Rectal smooth muscle tissue (tissue), 1 donor: ENCODE results near the gene RASGRP4.
"Not testable (repeated sequence)": the region's sequence is repeated elsewhere in the genome, so short reads cannot be mapped to it uniquely, and the experiment has no call there.

Experiments used
- H3K27ac ChIP-seq: one replicate; pipeline ENCODE4 v1.7.0; 2013; ENCODE audit warnings: low read depth, low read length, inconsistent platforms
- H3K27me3 ChIP-seq: one replicate; pipeline ENCODE4 v1.7.0; 2013; ENCODE audit warnings: low read length; ENCODE audit not compliant: control insufficient read depth, insufficient read depth
- H3K36me3 ChIP-seq: one replicate; pipeline ENCODE4 v1.7.0; 2013; ENCODE audit warnings: low read length; ENCODE audit not compliant: control insufficient read depth, insufficient read depth
- H3K4me1 ChIP-seq: one replicate; pipeline ENCODE4 v1.7.0; 2013; ENCODE audit warnings: low read length; ENCODE audit not compliant: control insufficient read depth, insufficient read depth
- H3K4me3 ChIP-seq: one replicate; pipeline ENCODE4 v1.7.0; 2013; ENCODE audit warnings: low read length
- H3K9ac ChIP-seq: one replicate; pipeline ENCODE4 v1.7.0; 2013; ENCODE audit warnings: low read length

RASGRP4 gene

GRCh38 chr19:38370299-38370698, 55.7 kb downstream of the RASGRP4 start:
- peaks cover 2% of the 10 kb centered on the region for H3K4me1 ChIP-seq
- peaks cover 3% of the 10 kb centered on the region for H3K27me3 ChIP-seq
- H3K9ac ChIP-seq = no peak overlapping the region
- H3K36me3 ChIP-seq = no peaks in the 10 kb centered on the region
- no peak overlapping the region for H3K27ac ChIP-seq
- H3K4me3 ChIP-seq = no peak overlapping the region

GRCh38 chr19:38369584-38369983, 56.4 kb downstream of the RASGRP4 start:
- Histone ChIP-seq H3K9ac (no peak overlapping the region), H3K4me3 (no peak overlapping the region), H3K27me3 (peaks cover 3% of the 10 kb centered on the region), H3K27ac (no peak overlapping the region), H3K4me1 (no peaks in the 10 kb centered on the region), H3K36me3 (no peaks in the 10 kb centered on the region)

GRCh38 chr19:38367041-38367440, 59.0 kb downstream of the RASGRP4 start:
- Histone ChIP-seq H3K4me3 (no peak overlapping the region), H3K27me3 (peaks cover 3% of the 10 kb centered on the region), H3K27ac (no peak overlapping the region), H3K36me3 (no peaks in the 10 kb centered on the region), H3K9ac (no peak overlapping the region), H3K4me1 (no peaks in the 10 kb centered on the region)

GRCh38 chr19:38362946-38363688, 62.9 kb downstream of the RASGRP4 start:
- H3K27ac ChIP-seq, H3K36me3 ChIP-seq, H3K9ac ChIP-seq, H3K4me1 ChIP-seq: not testable (repeated sequence)
- H3K4me3 ChIP-seq = peak overlapping the region; percentile 71
- H3K27me3 ChIP-seq = peaks cover 12% of the 10 kb centered on the region

GRCh38 chr19:38362076-38362945, 63.7 kb downstream of the RASGRP4 start:
- H3K27me3 ChIP-seq = peaks cover 9% of the 10 kb centered on the region
- no peaks in the 10 kb centered on the region for H3K36me3 ChIP-seq
- H3K9ac ChIP-seq = no peak overlapping the region
- no peaks in the 10 kb centered on the region for H3K4me1 ChIP-seq
- H3K27ac ChIP-seq = no peak overlapping the region
- H3K4me3 ChIP-seq = peak overlapping the region; percentile 71

- peak overlapping the region; percentile 71 for H3K4me3 ChIP-seq
- peaks cover 10% of the 10 kb centered on the region for H3K27me3 ChIP-seq
- no peak overlapping the region for H3K27ac ChIP-seq
- H3K36me3 ChIP-seq = no peaks in the 10 kb centered on the region
- H3K9ac ChIP-seq = no peak overlapping the region
- H3K4me1 ChIP-seq = no peaks in the 10 kb centered on the region
Measured at GRCh38 chr19:38361633-38362075, 64.4 kb downstream of the RASGRP4 start.

GRCh38 chr19:38360839-38361631, 65.0 kb downstream of the RASGRP4 start:
- Histone ChIP-seq H3K36me3 (no peaks in the 10 kb centered on the region), H3K9ac (no peak overlapping the region), H3K4me3 (peak overlapping the region; percentile 71), H3K27me3 (peaks cover 15% of the 10 kb centered on the region), H3K4me1 (no peaks in the 10 kb centered on the region), H3K27ac (no peak overlapping the region)

GRCh38 chr19:38360351-38360750, 65.7 kb downstream of the RASGRP4 start:
- Histone ChIP-seq H3K4me1 (no peaks in the 10 kb centered on the region), H3K36me3 (no peaks in the 10 kb centered on the region), H3K9ac (no peak overlapping the region), H3K4me3 (no peak overlapping the region), H3K27ac (no peak overlapping the region), H3K27me3 (peaks cover 15% of the 10 kb centered on the region)

GRCh38 chr19:38359242-38360021, 66.6 kb downstream of the RASGRP4 start:
- Histone ChIP-seq H3K36me3 (no peaks in the 10 kb centered on the region), H3K27me3 (peaks cover 17% of the 10 kb centered on the region), H3K9ac (no peak overlapping the region), H3K4me3 (no peak overlapping the region), H3K27ac (no peak overlapping the region), H3K4me1 (no peaks in the 10 kb centered on the region)
